ENCODE results near the gene ZNF500. TPM values are rescaled to one million over a fixed set of nuclear protein-coding genes. Genes with fewer than 3 reads are reported as not detected.

ZNF500 gene
- total RNA-seq, 4 donors from 2014 or later: 4.5 to 9.7 (median 8.4) TPM

- Histone ChIP-seq H3K9me3 (no peaks in the 10 kb centered on the region), H3K4me1 (peaks cover 7 to 29% (median 10%) of the 10 kb centered on the region in 3 donors), H3K36me3 (peaks cover 0 to 34% (median 12%) of the 10 kb centered on the region in 3 donors), H3K4me3 (peak overlapping the region; percentile 71 to 100 (median 94)), H3K27me3 (no peaks in the 10 kb centered on the region), H3K27ac (peak overlapping the region; percentile 71 to 92 (median 90))
- TF ChIP-seq POLR2A (IDR thresholded peaks at IDR 0.05) (no peak), CTCF (IDR thresholded peaks at IDR 0.05) (no peak)
- WGBS, 2 donors: 0 to 3% methylated on average over 7 to 17 of the region's 19 CpGs
- DNase-seq: no peak
- intact Hi-C loops (cut with DNase I): no loop called here
Measured at GRCh38 chr16:4733747-4734062, 33.3 kb downstream of the ZNF500 start.

DNA sequence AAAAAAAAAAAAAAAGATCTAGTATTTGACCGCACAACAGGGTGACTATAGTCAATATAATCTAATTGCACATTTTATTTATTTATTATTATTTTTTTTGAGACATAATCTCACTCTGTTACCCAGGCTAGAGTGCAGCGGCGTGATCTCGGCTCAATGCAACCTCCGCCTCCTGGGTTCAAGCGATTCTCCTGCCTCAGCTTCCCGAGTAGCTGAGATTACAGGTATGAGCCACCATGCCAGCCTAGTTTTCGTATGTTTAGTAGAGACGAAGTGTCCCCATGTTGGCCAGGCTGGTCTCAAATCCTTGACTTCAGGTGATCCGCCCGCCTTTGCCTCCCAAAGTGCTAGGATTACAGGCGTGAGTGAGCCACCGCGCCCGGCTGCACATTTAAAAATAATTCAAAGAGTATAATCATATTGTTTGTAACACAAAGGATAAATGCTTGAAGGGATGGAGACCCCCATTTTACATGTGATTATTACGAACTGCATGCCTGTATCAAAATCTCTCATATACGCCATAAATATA lies 33.7 kb downstream of the ZNF500 start:
- H3K27ac ChIP-seq: peak overlapping the region in 3 of 4 donors; percentile 71 to 92 (median 90)
- TF ChIP-seq POLR2A (IDR thresholded peaks at IDR 0.05): no peak
- no peak for TF ChIP-seq CTCF (IDR thresholded peaks at IDR 0.05)

GRCh38 chr16:4729876-4730275 lies 37.1 kb downstream of the ZNF500 start:
- no peak for DNase-seq
- Histone ChIP-seq H3K27ac (no peak overlapping the region), H3K27me3 (no peaks in the 10 kb centered on the region), H3K4me1 (peaks cover 1 to 23% (median 6%) of the 10 kb centered on the region in 3 donors), H3K4me3 (no peak overlapping the region), H3K9me3 (no peaks in the 10 kb centered on the region), H3K36me3 (peaks cover 5 to 73% (median 25%) of the 10 kb centered on the region in 3 donors)
- intact Hi-C loops (cut with DNase I): no loop called here
- WGBS, 2 donors: 93 to 95% methylated on average over 12 to 14 of the region's 15 CpGs
- TF ChIP-seq CTCF (IDR thresholded peaks at IDR 0.05) (no peak), POLR2A (IDR thresholded peaks at IDR 0.05) (no peak)

More for the DNA sequence above, 33.7 kb downstream of the ZNF500 start:
- 25 to 35% methylated on average over 16 to 17 of the region's 17 CpGs for WGBS, 2 donors
- intact Hi-C loops (cut with DNase I): no loop called here
- Histone ChIP-seq H3K36me3 (peaks cover 2 to 39% (median 16%) of the 10 kb centered on the region in 3 donors), H3K4me3 (peak overlapping the region; percentile 71 to 100 (median 94)), H3K4me1 (peaks cover 7 to 29% (median 10%) of the 10 kb centered on the region in 3 donors), H3K9me3 (no peaks in the 10 kb centered on the region), H3K27me3 (no peaks in the 10 kb centered on the region)
- no peak for DNase-seq

GRCh38 chr16:4728676-4729075 lies 38.3 kb downstream of the ZNF500 start:
- H3K27me3 ChIP-seq: no peaks in the 10 kb centered on the region
- TF ChIP-seq POLR2A (IDR thresholded peaks at IDR 0.05) (no peak), CTCF (IDR thresholded peaks at IDR 0.05) (no peak)
- intact Hi-C loops (cut with DNase I): no loop called here
- H3K4me1 ChIP-seq: peaks cover 0 to 16% (median 6%) of the 10 kb centered on the region in 3 donors
- DNase-seq: no peak
- no peak overlapping the region for H3K4me3 ChIP-seq
- no peaks in the 10 kb centered on the region for H3K9me3 ChIP-seq
- 97% methylated on average over 3 to 5 of the region's 8 CpGs for WGBS, 2 donors
- H3K36me3 ChIP-seq: peaks cover 5 to 85% (median 25%) of the 10 kb centered on the region in 3 donors
- H3K27ac ChIP-seq: no peak overlapping the region

DNA sequence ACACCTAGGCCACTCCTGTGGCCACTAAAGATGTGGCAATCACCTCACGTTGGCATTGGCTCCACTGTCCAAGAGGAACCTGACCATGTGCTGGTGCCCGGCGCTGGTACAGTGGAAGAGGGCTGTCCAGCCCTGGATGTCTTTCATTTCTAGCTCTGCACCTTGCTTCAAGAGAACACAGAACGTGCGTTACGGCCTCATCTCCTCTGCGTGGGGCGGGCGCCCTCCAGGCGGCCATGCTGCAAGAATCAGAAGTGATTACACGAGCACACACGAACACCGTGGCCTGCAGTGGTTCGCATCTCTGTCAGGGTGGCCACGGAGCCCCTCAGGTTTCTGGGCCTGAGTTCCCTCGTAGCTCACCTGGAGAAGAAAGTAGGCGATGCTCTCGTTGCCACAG lies 40.3 kb downstream of the ZNF500 start:
- TF ChIP-seq POLR2A (IDR thresholded peaks at IDR 0.05) (no peak), CTCF (IDR thresholded peaks at IDR 0.05) (no peak)
- Histone ChIP-seq H3K9me3 (no peaks in the 10 kb centered on the region), H3K4me3 (no peak overlapping the region), H3K27ac (no peak overlapping the region), H3K36me3 (peaks cover 5 to 100% (median 25%) of the 10 kb centered on the region in 3 donors), H3K4me1 (no peaks in the 10 kb centered on the region), H3K27me3 (no peaks in the 10 kb centered on the region)
- 79 to 83% methylated on average over 3 to 6 of the region's 18 CpGs for WGBS, 2 donors
- no peak for DNase-seq
- intact Hi-C loops (cut with DNase I): no loop called here
